SK-N-MC (cell line): ENCODE data around the gene NPC1.

Source experiments
- DNase-seq: peaks from one replicate; pipeline ENCODE4 v3.0.0-alpha.2; 2011; ENCODE audit warnings: low read depth, low spot score
- H3K27ac ChIP-seq: fragments of 200-600 bp; sonication (generic); 2 replicates; pipeline ENCODE4 v1.5.1; 2016; ENCODE audit warnings: mixed run types
- H3K36me3 ChIP-seq: fragments of 200-600 bp; sonication (generic); 2 replicates; pipeline ENCODE4 v1.6.1; 2017; ENCODE audit warnings: antibody characterized with exemption, low read length, mixed read lengths; ENCODE audit not compliant: insufficient read depth
- H3K4me3 ChIP-seq: fragments of 200-600 bp; sonication (generic); 2 replicates; pipeline ENCODE4 v1.5.1; 2016
- H3K9ac ChIP-seq: fragments of 200-600 bp; sonication (generic); 2 replicates; pipeline ENCODE4 v1.8.0; 2017; ENCODE audit warnings: mixed run types, mixed read lengths; ENCODE audit not compliant: insufficient read length
- H3K9me3 ChIP-seq: fragments of 200-600 bp; sonication (generic); 2 replicates; pipeline ENCODE4 v1.6.1; 2017; ENCODE audit warnings: low read depth, mild to moderate bottlenecking, antibody characterized with exemption, low read length, moderate library complexity, mixed read lengths
- EZH2 ChIP-seq: fragments of 200-600 bp; sonication (generic); IDR thresholded peaks from one replicate; pipeline ENCODE4 v1.6.1; 2017; ENCODE audit warnings: antibody characterized with exemption
- FOXP2 ChIP-seq: optimal IDR thresholded peaks from 2 replicates; pipeline ENCODE3; 2011; ENCODE audit warnings: mild to moderate bottlenecking, moderate library complexity; ENCODE audit not compliant: insufficient read depth; ENCODE audit errors: extremely low read length, control extremely low read depth
- POLR2AphosphoS5 ChIP-seq: IDR thresholded peaks from 2 replicates; pipeline ENCODE4 v1.6.1; 2012; ENCODE audit warnings: mild to moderate bottlenecking, low read depth, low read length, borderline replicate concordance

The NPC1 gene

DNA sequence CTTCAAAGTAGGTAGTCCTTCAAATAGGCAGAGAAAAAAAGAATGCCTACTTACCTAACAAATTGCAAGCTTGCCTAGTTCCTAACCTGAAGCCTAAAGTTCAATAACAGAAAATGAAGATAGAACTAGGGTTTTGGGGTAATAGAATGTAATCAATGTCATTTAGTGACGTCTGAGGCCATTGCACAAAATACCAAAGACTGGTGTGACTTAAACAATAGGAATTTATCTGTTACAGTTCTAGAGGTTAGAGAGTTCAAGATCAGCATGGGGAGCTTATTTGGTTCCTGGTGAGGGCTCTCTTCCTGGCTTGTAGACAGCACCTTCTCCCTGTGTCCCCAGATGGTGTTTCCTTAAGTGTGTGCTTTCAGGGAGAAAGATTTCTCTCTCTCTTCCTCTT, 4.7 kb upstream of the NPC1 start:
- H3K4me3 ChIP-seq, result no peak overlapping the region
- no peak overlapping the region for H3K9ac ChIP-seq
- TF ChIP-seq EZH2 (no peak), FOXP2 (no peak), POLR2AphosphoS5 (no peak)
- no peak for DNase-seq
- H3K27ac ChIP-seq, result no peak overlapping the region
- H3K36me3 ChIP-seq, result no peaks in the 10 kb centered on the region
- H3K9me3 ChIP-seq, result no peaks in the 10 kb centered on the region

DNA sequence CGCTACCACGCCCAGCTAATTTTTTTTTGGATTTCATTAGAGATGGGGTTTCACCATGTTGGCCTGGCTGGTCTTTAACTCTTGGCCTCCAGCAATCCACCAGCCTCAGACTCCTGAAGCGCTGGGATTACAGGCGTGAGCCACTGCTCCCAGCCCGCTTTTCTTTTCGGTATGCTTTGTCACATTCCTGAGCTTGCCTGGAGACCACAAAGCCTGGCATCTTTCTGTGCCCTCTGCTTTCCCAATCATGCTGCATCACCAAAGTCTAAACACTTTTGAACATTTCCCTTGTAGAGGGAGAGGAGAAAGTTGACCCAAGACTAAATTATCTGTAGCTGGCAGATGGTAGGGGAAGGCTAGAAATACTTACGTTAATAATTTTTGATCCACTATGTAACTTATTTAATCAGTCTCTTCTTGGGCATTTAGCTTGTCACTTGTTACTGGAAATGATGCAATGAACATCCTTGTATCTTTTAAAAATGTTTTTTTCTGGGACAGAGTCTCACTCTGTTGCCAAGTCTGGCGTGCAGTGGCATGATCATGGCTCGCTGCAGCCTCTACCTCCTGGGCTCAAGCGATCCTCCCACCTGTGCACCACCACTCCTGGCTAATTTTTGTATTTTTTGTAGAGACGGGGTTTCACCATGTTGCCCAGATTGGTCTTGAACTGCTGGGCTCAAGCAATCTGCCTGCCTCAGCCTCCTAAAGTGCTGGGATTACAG, 2.7 kb upstream of the NPC1 start:
- no peak overlapping the region for H3K9ac ChIP-seq
- no peak overlapping the region for H3K4me3 ChIP-seq
- H3K9me3 ChIP-seq, result no peaks in the 10 kb centered on the region
- DNase-seq, result no peak
- TF ChIP-seq FOXP2, result no peak
- TF ChIP-seq EZH2, result no peak
- no peak for TF ChIP-seq POLR2AphosphoS5
- H3K27ac ChIP-seq, result no peak overlapping the region
- H3K36me3 ChIP-seq, result no peaks in the 10 kb centered on the region

DNA sequence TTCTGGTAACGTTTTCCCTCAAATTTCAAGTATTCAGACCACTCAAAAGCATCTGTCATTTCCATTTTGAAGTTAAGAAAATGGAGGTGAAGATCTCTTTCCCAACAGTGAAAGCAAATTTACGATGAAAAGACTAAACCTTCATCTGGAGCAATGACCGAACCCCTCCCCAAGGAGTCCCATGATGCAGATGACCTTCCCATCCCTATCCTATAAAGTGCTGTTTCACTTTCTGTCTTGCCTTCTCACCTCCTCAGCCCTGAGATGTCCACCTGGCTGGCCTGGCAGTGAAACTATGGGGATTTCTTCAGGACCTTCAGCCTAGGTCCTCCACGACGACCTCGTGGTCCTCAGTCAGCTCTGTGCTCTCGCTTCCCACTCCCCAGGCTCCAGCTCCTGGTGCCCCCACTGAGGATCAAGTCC, 925 bp upstream of the NPC1 start:
- TF ChIP-seq POLR2AphosphoS5 (no peak), EZH2 (no peak), FOXP2 (no peak)

DNA sequence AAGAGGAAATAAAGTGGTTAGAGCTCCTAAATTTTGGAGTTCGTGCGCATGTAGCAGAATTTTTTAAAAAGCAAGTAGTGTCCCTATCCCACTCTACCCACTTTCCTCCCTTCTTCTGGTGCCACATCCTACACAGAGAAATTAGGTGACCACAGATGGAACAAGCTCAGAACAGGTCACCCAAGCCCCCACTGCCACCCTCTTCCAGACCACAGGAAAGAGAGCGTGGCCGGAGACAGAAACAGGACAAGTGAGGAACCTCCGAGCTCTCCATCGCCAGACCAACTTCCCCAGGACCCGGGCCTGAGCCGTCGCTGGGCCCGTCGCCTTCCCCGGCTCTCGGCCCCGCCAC, 433 bp downstream of the NPC1 start:
- DNase-seq, result no peak
- no peak for TF ChIP-seq EZH2
- no peak for TF ChIP-seq POLR2AphosphoS5
- TF ChIP-seq FOXP2, result no peak
- Histone ChIP-seq H3K36me3 (no peaks in the 10 kb centered on the region), H3K9me3 (no peaks in the 10 kb centered on the region), H3K27ac (no peak overlapping the region), H3K9ac (peak overlapping the region; percentile 84), H3K4me3 (peak overlapping the region; percentile 92)

More for the DNA sequence above, 925 bp upstream of the NPC1 start:
- peak overlapping the region; percentile 11 for H3K9ac ChIP-seq
- H3K36me3 ChIP-seq, result no peaks in the 10 kb centered on the region
- no peak overlapping the region for H3K27ac ChIP-seq
- no peak for DNase-seq
- no peaks in the 10 kb centered on the region for H3K9me3 ChIP-seq
- peak overlapping the region; percentile 92 for H3K4me3 ChIP-seq

DNA sequence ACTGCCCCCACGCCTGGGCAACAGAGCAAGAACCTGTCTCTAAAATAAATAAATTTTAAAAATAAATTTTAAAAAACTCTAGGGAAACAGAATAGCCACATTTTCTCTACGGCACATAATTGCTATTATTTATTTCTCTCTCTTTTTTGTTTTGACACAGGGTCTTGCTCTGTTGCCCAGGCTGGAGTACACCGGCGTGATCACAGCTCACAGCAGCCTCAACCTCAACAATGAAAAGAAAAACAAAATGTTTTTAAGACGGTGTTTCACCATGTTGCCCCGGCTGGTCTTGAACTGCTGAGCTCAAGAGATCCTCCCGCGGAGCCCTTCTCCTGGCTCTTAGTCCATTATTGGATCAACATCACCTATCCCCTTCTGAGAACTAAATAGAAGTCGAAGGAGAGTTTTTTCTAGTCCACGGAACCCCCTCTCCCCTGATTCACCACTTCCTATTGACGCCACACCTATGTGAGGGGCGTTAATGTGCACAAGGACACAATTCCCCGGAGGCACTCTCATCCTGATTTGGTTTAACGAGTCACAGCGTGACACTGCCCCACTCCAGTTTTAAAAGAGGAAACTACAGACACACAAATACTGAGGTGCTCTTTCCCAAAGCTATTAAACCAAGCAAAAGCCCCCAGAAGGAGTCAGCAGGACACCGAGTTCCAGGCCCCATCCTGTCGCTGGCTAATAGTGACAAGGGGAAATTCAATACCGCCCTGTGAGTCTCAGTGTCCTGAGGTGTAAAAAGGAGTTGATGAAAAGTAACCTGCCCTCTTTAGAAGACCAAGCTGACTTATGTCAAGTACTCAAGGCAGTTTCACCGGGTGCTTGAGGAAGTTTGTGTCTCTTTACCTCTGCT, 1.1 kb downstream of the NPC1 start:
- TF ChIP-seq POLR2AphosphoS5, result no peak
- TF ChIP-seq FOXP2, result no peak
- TF ChIP-seq EZH2, result no peak
- Histone ChIP-seq H3K9me3 (no peaks in the 10 kb centered on the region), H3K36me3 (no peaks in the 10 kb centered on the region), H3K9ac (peak overlapping the region; percentile 84), H3K27ac (no peak overlapping the region), H3K4me3 (peak overlapping the region; percentile 92)
- no peak for DNase-seq

DNA sequence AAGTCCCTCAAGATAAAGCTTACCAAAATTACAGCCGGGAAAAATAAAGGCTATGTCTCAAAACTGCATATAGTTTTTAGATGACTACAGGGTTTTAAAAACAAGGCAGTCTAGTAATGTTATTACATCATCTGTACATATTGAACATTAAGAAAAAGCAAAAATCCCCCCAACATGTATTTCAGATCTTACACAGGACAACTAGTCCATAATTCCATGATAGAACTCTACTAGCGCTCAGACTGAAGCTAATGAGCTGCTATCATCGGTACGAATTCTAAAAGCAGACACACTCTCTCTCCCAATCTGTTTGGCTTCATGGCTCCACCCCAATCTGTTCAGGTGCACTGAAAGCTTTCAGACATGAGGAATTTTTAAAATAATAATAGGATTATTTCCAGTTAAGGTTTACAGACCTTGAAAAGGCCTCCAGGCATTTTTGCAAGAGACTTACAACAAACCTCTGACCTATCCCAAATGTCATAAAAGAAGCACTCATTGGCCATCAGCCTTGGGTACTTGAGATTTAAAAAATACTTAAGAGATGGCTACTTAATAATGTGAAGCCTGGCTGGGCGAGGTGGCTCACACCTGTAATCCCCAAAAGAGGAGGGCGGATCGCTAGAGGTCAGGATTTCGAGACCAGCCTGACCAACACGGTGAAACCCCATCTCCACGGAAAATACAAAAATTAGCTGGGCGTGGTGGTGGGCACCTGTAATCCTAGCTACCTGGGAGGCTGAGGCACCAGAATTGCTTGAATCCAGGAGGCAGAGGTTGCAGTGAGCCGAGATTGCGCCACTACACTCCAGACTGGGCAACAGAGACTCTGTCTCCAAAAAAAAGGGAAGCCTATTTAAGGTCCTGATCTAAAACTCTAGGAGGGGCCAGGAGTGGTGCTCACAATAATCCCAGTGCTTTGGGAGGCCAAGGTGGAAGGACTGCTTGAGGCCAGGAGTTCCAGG, 2.0 kb downstream of the NPC1 start:
- Histone ChIP-seq H3K9ac (no peak overlapping the region), H3K4me3 (no peak overlapping the region), H3K9me3 (no peaks in the 10 kb centered on the region), H3K27ac (no peak overlapping the region), H3K36me3 (no peaks in the 10 kb centered on the region)
- DNase-seq, result no peak
- TF ChIP-seq FOXP2, result no peak
- TF ChIP-seq POLR2AphosphoS5, result no peak
- TF ChIP-seq EZH2, result no peak

DNA sequence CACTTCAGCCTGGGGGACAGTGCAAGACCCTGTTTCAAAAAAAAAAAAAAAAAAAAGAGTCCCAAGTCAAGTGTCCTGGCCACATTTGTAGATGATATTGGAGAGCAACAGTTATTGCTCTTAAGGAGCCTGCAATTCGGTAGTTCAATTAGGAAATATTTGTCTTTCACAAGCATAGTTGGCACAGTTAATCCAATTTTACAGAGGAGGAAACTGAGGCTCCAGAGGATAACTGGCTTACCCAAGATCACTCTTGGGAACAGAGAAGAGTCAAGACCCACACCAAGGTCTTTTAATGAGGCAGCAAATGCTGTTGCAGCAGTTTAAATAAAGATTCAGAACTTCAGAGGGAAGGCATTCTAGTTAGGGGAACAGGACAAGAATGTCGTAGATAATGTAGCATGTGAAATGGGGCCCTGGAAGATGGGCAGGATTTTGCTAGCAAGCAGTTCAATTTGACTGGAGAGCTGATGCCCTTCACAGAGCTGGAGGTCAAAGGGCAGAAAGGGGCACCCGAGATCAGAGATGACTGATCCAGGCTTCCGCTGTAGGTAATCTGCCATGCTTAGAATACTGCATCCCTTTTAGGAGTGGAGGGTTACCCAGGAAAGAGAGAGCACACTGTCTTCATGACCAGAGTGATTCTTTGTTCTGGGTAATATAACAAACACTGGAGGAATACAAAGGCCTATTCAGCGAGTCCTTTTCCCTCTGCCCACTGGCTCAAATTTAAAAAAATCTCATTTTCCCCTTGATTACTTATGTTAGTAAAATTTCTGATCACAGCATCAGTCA, 3.0 kb downstream of the NPC1 start:
- H3K9me3 ChIP-seq, result no peaks in the 10 kb centered on the region
- no peak overlapping the region for H3K27ac ChIP-seq
- TF ChIP-seq POLR2AphosphoS5 (no peak), EZH2 (no peak), FOXP2 (no peak)
- H3K36me3 ChIP-seq, result no peaks in the 10 kb centered on the region
- H3K9ac ChIP-seq, result no peak overlapping the region
- DNase-seq, result no peak
- no peak overlapping the region for H3K4me3 ChIP-seq
